Gastrocnemius medialis (tissue), 4 donors: ENCODE data around the gene SRSF4.

ENCODE experiments used
- POLR2A ChIP-seq, 2 donors: fragments of 450-650 bp; IDR thresholded peaks; one replicate each; pipeline ENCODE4 v1.6.1; 2017; ENCODE audit warnings: antibody characterized with exemption in 2 of 2, mild to moderate bottlenecking in 2 of 2, moderate library complexity in 2 of 2
- TF ChIP-seq, protein P1 (sequence below), 5 experiments: fragments of 450-650 bp in 3 of 5; fragments of 200-600 bp in 2 of 5; sonication (generic) in 2 of 5; IDR thresholded peaks in 4 of 5; conservative IDR thresholded peaks in 1 of 5; 1 replicate in 4 of 5; 2 replicates in 1 of 5; pipeline ENCODE4 v1.5.1; 2016 to 2019; ENCODE audit warnings: antibody characterized with exemption in 5 of 5, mild to moderate bottlenecking in 3 of 5, moderate library complexity in 3 of 5

DNA sequence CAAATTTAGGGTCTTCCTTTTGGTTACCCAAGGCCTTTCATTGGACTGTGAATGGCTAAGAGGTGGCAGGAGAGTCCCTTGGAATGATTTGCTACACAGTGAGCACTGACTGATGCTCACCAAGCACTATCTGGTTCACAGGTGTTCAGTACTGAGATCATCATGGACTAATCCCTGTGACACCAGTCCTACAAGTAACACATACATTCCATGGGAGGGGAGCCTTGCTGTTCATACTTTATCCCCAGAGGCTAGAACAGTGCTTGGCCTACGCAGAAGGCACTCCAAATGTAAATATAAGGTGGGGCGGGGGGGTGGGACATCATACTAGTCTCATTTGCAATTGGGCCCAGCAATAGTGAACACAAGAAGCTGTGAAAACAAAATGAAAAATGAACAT is 37.5 kb downstream of the SRSF4 start:
- TF ChIP-seq, protein P1, sequence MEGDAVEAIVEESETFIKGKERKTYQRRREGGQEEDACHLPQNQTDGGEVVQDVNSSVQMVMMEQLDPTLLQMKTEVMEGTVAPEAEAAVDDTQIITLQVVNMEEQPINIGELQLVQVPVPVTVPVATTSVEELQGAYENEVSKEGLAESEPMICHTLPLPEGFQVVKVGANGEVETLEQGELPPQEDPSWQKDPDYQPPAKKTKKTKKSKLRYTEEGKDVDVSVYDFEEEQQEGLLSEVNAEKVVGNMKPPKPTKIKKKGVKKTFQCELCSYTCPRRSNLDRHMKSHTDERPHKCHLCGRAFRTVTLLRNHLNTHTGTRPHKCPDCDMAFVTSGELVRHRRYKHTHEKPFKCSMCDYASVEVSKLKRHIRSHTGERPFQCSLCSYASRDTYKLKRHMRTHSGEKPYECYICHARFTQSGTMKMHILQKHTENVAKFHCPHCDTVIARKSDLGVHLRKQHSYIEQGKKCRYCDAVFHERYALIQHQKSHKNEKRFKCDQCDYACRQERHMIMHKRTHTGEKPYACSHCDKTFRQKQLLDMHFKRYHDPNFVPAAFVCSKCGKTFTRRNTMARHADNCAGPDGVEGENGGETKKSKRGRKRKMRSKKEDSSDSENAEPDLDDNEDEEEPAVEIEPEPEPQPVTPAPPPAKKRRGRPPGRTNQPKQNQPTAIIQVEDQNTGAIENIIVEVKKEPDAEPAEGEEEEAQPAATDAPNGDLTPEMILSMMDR (IDR thresholded peaks at IDR 0.05 in 4 of 5, conservative IDR thresholded peaks at IDR 0.05 in 1 of 5), result no peak
- TF ChIP-seq POLR2A (IDR thresholded peaks at IDR 0.05), result no peak
